ENCODE results near the gene MTMR11. TPM values are rescaled to one million over a fixed set of nuclear protein-coding genes. Genes with fewer than 3 reads are reported as not detected.

MTMR11 gene
- total RNA-seq, 3 donors from 2014 or later, result 7.4 to 13.9 (median 13.8) TPM

- no peak for TF ChIP-seq POLR2A (IDR thresholded peaks at IDR 0.05)
- Histone ChIP-seq H3K27ac (no peak overlapping the region), H3K4me1 (peaks cover 0 to 12% of the 10 kb centered on the region in 2 donors), H3K9me3 (no peaks in the 10 kb centered on the region), H3K4me3 (no peak overlapping the region), H3K36me3 (no peaks in the 10 kb centered on the region), H3K27me3 (no peaks in the 10 kb centered on the region)
- intact Hi-C loops (cut with DNase I; ENCODE audit: low total_unique reads), result no loop called here
- DNase-seq (ENCODE audit: low spot score in 2 of 2), result no peak
These were observed 57.1 kb downstream of the MTMR11 start for GRCh38 chr1:149879556-149879955.

Other genes starting within 250 kb of the MTMR11 start
- gene FCGR1A, start 154.2 kb downstream of the MTMR11 start, total RNA-seq, result 1 to 10 TPM; 2.8 to 8.5 (median 3.8) TPM
- 10 to 100 TPM; 29.5 to 34.0 (median 33.4) TPM for gene BOLA1, start 37.3 kb downstream of the MTMR11 start, total RNA-seq
- gene SV2A, start 19.0 kb downstream of the MTMR11 start, total RNA-seq, result 1 to 10 TPM in 2 of 3 donors, under 1 TPM in 1; 0.32 to 3.6 (median 2.2) TPM
- gene SF3B4, start 9.1 kb downstream of the MTMR11 start, total RNA-seq, result 1 to 10 TPM; 6.9 to 9.7 (median 7.4) TPM
- gene OTUD7B, start 73.8 kb upstream of the MTMR11 start, total RNA-seq, result 10 to 100 TPM; 22.0 to 32.8 (median 28.1) TPM
- 10 to 100 TPM; 37.1 to 72.0 (median 45.6) TPM for gene VPS45, start 130.9 kb upstream of the MTMR11 start, total RNA-seq
- 10 to 100 TPM; 20.8 to 58.0 (median 27.5) TPM for gene PLEKHO1, start 213.0 kb upstream of the MTMR11 start, total RNA-seq